Lower leg skin (tissue), 3 donors: ENCODE data around the gene COL25A1.

Experiments
- POLR2A ChIP-seq, 2 donors: fragments of 450-650 bp; IDR thresholded peaks; one replicate each; pipeline ENCODE4 v1.6.1; 2016 to 2017; ENCODE audit warnings: antibody characterized with exemption in 2 of 2, mild to moderate bottlenecking in 1 of 2, moderate library complexity in 1 of 2
- TF ChIP-seq, protein P1 (sequence below), 3 donors: fragments of 450-650 bp; IDR thresholded peaks; one replicate each; pipeline ENCODE4 v1.5.1; 2016; ENCODE audit warnings: antibody characterized with exemption in 3 of 3, mild to moderate bottlenecking in 3 of 3, moderate library complexity in 2 of 3

GRCh38 chr4:109243871-109244270 lies 58.6 kb downstream of the COL25A1 start:
- TF ChIP-seq, protein P1, sequence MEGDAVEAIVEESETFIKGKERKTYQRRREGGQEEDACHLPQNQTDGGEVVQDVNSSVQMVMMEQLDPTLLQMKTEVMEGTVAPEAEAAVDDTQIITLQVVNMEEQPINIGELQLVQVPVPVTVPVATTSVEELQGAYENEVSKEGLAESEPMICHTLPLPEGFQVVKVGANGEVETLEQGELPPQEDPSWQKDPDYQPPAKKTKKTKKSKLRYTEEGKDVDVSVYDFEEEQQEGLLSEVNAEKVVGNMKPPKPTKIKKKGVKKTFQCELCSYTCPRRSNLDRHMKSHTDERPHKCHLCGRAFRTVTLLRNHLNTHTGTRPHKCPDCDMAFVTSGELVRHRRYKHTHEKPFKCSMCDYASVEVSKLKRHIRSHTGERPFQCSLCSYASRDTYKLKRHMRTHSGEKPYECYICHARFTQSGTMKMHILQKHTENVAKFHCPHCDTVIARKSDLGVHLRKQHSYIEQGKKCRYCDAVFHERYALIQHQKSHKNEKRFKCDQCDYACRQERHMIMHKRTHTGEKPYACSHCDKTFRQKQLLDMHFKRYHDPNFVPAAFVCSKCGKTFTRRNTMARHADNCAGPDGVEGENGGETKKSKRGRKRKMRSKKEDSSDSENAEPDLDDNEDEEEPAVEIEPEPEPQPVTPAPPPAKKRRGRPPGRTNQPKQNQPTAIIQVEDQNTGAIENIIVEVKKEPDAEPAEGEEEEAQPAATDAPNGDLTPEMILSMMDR (IDR thresholded peaks at IDR 0.05) = no peak
- no peak for TF ChIP-seq POLR2A (IDR thresholded peaks at IDR 0.05)
